ENCODE measurements around the gene USP22. TPM values are rescaled to one million over a fixed set of nuclear protein-coding genes. Genes with fewer than 3 reads are reported as not detected.

USP22 gene
- total and polyA plus RNA-seq, 8 donors: 28.1 to 394 (median 161) TPM

- WGBS, 5 donors: 48 to 77% (median 69%) methylated on average over 11 of the region's 11 CpGs
- H3K27ac ChIP-seq: peak overlapping the region in 1 of 5 donors; percentile 49
These were observed 35.4 kb upstream of the USP22 start for GRCh38 chr17:21078016-21078780.

GRCh38 chr17:21077281-21077680 is 34.5 kb upstream of the USP22 start:
- no peak for TF ChIP-seq CTCF (IDR thresholded peaks at IDR 0.05)
- TF ChIP-seq POLR2AphosphoS5 (IDR thresholded peaks at IDR 0.05): no peak
- no peak for TF ChIP-seq POLR2A (IDR thresholded peaks at IDR 0.05)
- no peak for TF ChIP-seq EP300 (IDR thresholded peaks at IDR 0.05)
- no peaks in the 10 kb centered on the region for H3K27me3 ChIP-seq
- no peaks in the 10 kb centered on the region for H3K36me3 ChIP-seq
- intact Hi-C loops (cut with DNase I; ENCODE audit: low total_unique reads): no loop called here
- H3K27ac ChIP-seq: no peak overlapping the region
- WGBS, 5 donors: 64 to 83% (median 77%) methylated on average over 2 of the region's 2 CpGs
- H3K4me3 ChIP-seq: no peak overlapping the region
- H3K4me1 ChIP-seq: peaks cover 0 to 36% (median 2%) of the 10 kb centered on the region in 4 donors
- DNase-seq: no peak
- H3K9me3 ChIP-seq: no peaks in the 10 kb centered on the region

More at GRCh38 chr17:21078016-21078780, 35.4 kb upstream of the USP22 start:
- no peak for DNase-seq
- no peak overlapping the region for H3K4me3 ChIP-seq
- H3K27me3 ChIP-seq: no peaks in the 10 kb centered on the region
- H3K9me3 ChIP-seq: no peaks in the 10 kb centered on the region
- no peaks in the 10 kb centered on the region for H3K36me3 ChIP-seq
- intact Hi-C loops (cut with DNase I; ENCODE audit: low total_unique reads): no loop called here
- TF ChIP-seq EP300 (IDR thresholded peaks at IDR 0.05) (no peak), CTCF (IDR thresholded peaks at IDR 0.05) (no peak), POLR2AphosphoS5 (IDR thresholded peaks at IDR 0.05) (no peak), POLR2A (IDR thresholded peaks at IDR 0.05) (no peak)
- H3K4me1 ChIP-seq: peaks cover 0 to 36% (median 2%) of the 10 kb centered on the region in 4 donors

- Histone ChIP-seq H3K4me3 (no peak overlapping the region), H3K36me3 (no peaks in the 10 kb centered on the region), H3K27ac (peak overlapping the region in 2 of 5 donors; percentile 65 to 73), H3K9me3 (no peaks in the 10 kb centered on the region), H3K27me3 (no peaks in the 10 kb centered on the region), H3K4me1 (peaks cover 0 to 36% (median 2%) of the 10 kb centered on the region in 4 donors)
- TF ChIP-seq EP300 (IDR thresholded peaks at IDR 0.05) (no peak), POLR2AphosphoS5 (IDR thresholded peaks at IDR 0.05) (no peak), CTCF (IDR thresholded peaks at IDR 0.05) (no peak), POLR2A (IDR thresholded peaks at IDR 0.05) (no peak)
- DNase-seq: no peak
- intact Hi-C loops (cut with DNase I; ENCODE audit: low total_unique reads): no loop called here
- 72 to 84% (median 81%) methylated on average over 3 of the region's 3 CpGs for WGBS, 5 donors
These were observed 33.4 kb upstream of the USP22 start for GRCh38 chr17:21076242-21076641.

GRCh38 chr17:21075739-21076085 is 32.9 kb upstream of the USP22 start:
- 71 to 84% (median 80%) methylated on average over 11 of the region's 11 CpGs for WGBS, 5 donors
- H3K4me1 ChIP-seq: peaks cover 0 to 36% (median 2%) of the 10 kb centered on the region in 4 donors
- no peaks in the 10 kb centered on the region for H3K9me3 ChIP-seq
- H3K27me3 ChIP-seq: no peaks in the 10 kb centered on the region
- no peak overlapping the region for H3K4me3 ChIP-seq
- H3K36me3 ChIP-seq: no peaks in the 10 kb centered on the region
- no peak for DNase-seq
- intact Hi-C loops (cut with DNase I; ENCODE audit: low total_unique reads): no loop called here
- peak overlapping the region in 2 of 5 donors; percentile 65 to 73 for H3K27ac ChIP-seq
- no peak for TF ChIP-seq POLR2AphosphoS5 (IDR thresholded peaks at IDR 0.05)

- intact Hi-C loops (cut with DNase I; ENCODE audit: low total_unique reads): no loop called here
- Histone ChIP-seq H3K27me3 (no peaks in the 10 kb centered on the region), H3K36me3 (no peaks in the 10 kb centered on the region), H3K27ac (no peak overlapping the region), H3K4me1 (peaks cover 0 to 21% (median 2%) of the 10 kb centered on the region in 4 donors), H3K4me3 (no peak overlapping the region), H3K9me3 (no peaks in the 10 kb centered on the region)
- DNase-seq: peak in 1 of 2 donors; percentile 79
- TF ChIP-seq CTCF (IDR thresholded peaks at IDR 0.05) (no peak), POLR2A (IDR thresholded peaks at IDR 0.05) (no peak), POLR2AphosphoS5 (IDR thresholded peaks at IDR 0.05) (no peak), EP300 (IDR thresholded peaks at IDR 0.05) (no peak)
- WGBS, 5 donors: 69 to 79% (median 71%) methylated on average over 11 of the region's 11 CpGs
These were observed 30.0 kb upstream of the USP22 start for GRCh38 chr17:21072745-21073197.

Measured in stomach (tissue), 9 donors.